SH-SY5Y (cell line): Measurements from ENCODE around the gene DHX35.

Source experiments
- GATA2 ChIP-seq: IDR thresholded peaks from 2 replicates; pipeline ENCODE4 v1.6.1; 2011; ENCODE audit warnings: mild to moderate bottlenecking, low read depth, low read length
- GATA3 ChIP-seq: IDR thresholded peaks from 2 replicates; pipeline ENCODE4 v1.6.1; 2011; ENCODE audit warnings: low read depth, mild to moderate bottlenecking, low read length, moderate library complexity

DNA sequence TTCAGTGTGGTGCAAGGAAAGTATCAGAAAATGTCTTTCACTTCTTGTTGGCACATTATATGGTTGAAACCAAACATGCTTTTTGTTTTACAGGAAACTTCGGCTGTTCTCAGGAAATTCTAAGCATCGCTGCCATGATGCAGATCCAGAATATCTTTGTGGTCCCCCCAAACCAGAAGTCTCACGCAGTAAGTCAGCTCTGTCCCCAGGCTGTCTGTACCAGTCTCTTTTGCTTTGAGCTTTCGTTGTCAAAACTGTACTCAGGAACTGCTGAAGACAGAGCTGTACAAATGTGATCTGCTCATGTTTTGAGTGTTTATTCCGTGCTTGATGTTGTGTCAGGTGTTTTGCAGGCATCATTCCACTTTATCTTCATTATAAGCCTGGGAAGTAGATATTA, 59.6 kb downstream of the DHX35 start:
- TF ChIP-seq GATA3 (no peak), GATA2 (no peak)
